HG02938 (cell line): ENCODE data around the gene MUC5AC.
"Not testable (repeated sequence)": the region's sequence is repeated elsewhere in the genome, so short reads cannot be mapped to it uniquely, and the experiment has no call there.

ENCODE experiments used
- ATAC-seq: cut with Tn5 transposase; IDR thresholded peaks from one replicate; pipeline ENCODE4 v1.9.1; 2021; ENCODE audit warnings: mild to moderate bottlenecking, moderate library complexity; ENCODE audit not compliant: unreplicated experiment

The MUC5AC gene, protein sequence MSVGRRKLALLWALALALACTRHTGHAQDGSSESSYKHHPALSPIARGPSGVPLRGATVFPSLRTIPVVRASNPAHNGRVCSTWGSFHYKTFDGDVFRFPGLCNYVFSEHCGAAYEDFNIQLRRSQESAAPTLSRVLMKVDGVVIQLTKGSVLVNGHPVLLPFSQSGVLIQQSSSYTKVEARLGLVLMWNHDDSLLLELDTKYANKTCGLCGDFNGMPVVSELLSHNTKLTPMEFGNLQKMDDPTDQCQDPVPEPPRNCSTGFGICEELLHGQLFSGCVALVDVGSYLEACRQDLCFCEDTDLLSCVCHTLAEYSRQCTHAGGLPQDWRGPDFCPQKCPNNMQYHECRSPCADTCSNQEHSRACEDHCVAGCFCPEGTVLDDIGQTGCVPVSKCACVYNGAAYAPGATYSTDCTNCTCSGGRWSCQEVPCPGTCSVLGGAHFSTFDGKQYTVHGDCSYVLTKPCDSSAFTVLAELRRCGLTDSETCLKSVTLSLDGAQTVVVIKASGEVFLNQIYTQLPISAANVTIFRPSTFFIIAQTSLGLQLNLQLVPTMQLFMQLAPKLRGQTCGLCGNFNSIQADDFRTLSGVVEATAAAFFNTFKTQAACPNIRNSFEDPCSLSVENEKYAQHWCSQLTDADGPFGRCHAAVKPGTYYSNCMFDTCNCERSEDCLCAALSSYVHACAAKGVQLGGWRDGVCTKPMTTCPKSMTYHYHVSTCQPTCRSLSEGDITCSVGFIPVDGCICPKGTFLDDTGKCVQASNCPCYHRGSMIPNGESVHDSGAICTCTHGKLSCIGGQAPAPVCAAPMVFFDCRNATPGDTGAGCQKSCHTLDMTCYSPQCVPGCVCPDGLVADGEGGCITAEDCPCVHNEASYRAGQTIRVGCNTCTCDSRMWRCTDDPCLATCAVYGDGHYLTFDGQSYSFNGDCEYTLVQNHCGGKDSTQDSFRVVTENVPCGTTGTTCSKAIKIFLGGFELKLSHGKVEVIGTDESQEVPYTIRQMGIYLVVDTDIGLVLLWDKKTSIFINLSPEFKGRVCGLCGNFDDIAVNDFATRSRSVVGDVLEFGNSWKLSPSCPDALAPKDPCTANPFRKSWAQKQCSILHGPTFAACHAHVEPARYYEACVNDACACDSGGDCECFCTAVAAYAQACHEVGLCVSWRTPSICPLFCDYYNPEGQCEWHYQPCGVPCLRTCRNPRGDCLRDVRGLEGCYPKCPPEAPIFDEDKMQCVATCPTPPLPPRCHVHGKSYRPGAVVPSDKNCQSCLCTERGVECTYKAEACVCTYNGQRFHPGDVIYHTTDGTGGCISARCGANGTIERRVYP (N-terminal part only)

DNA sequence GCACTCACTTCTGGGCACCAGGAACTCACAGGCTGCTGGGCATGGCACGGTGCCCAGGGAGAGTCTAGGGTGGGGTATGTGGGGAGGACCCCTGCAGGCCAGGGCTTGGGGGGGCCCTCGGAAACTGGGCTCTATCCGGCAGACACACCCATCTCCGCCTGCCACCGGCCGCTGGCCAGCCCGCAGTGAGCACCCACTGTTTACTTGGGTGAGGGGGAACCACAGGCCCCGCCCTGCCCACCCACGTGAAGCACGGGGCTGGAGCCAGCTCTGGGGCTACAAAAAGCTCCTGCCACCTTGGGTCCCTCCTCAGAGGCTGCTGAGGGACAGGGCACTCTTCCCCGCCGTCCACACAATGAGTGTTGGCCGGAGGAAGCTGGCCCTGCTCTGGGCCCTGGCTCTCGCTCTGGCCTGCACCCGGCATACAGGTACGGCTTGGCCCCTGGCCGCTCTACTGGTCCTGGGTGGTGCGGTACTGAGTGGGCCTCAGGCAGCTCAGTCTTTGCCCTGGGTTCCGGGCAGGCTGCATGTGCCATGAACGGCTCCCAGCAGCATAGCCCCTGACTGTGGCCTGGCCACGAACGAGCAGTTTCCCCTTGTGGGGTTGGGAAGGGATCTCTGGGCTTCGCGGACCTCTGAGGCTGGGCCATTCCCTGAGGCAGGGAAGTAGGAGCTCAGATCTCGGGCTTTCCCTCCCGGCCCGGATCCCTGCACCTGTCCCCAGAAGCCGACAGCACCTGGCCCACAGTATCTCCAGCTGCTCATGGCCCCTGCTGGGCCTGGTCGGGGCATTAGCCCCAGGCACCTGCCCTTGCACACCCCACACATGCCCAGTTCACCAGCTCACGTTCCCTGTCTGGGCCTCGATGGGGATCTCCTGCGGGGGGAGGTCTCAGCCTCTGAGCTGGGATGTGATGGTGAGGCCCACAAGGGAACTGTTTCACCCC is at the start of gene MUC5AC:
Gene MUC5AC, plus strand, starts transcription at position 309 of the 947 bp plus-strand sequence. Its CDS starts 47 bp downstream, at position 356.
- ATAC-seq, result no peak

DNA sequence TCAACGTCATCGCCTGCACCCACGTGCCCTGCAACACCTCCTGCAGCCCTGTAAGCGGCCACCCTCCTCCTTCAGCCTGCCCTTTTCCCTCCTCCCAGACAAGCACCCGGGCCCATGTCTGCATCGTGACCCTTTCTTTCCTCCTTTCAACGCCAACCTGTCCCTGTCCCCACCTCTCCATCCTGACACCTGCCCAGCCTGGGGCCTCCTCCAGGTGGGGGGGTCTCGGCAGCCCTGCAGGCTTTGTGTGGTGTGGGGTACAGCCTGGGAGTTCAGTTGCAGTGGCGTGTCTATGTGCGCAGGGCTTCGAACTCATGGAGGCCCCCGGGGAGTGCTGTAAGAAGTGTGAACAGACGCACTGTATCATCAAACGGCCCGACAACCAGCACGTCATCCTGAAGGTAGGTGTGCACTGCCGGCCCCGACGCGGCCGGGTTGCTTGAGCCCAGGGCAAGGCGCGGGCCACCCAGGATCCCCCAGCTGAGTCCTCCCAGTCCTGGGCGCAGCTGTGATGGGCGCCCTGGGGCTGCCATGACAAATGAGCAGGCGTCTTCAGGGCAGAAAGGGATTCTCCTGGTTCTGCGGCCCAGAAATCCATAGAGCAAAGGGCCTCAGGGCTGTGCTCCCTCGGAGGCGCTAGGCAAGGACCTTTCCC is 49.4 kb upstream of the MUC5AC start:
- no peak for ATAC-seq

DNA sequence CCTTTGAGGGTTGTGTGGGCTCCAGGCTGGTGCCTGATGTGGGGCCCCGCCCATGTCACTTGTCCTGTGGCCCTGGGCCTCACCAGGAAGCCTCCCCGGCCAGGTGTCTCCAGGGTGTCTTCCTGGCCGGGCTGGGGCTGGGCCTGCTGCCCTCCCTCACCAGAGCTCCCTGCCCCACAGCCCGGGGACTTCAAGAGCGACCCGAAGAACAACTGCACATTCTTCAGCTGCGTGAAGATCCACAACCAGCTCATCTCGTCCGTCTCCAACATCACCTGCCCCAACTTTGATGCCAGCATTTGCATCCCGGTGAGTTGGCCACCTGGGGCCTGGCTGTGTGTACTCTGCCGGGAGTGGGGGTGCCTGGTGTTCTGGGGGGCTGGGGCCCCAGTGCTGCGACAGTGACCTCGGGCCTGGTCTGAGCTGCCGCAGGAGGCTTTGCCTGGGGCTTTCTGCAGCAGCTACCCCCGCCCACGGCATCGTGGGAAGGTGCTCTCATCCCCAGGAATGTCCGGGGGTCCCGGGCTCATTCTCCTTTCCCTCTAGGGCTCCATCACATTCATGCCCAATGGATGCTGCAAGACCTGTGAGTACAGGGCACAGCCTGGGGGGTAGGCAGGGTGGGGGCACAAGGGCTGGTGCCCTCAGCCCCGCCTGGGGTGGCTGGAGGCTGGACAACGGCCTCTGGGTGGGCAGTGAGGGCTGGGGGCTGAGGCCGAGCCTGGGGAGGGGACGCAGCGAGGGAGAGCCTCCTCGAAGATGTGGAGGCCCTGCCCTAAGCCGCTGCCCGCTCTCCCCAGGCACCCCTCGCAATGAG is 48.4 kb upstream of the MUC5AC start:
- no peak for ATAC-seq

DNA sequence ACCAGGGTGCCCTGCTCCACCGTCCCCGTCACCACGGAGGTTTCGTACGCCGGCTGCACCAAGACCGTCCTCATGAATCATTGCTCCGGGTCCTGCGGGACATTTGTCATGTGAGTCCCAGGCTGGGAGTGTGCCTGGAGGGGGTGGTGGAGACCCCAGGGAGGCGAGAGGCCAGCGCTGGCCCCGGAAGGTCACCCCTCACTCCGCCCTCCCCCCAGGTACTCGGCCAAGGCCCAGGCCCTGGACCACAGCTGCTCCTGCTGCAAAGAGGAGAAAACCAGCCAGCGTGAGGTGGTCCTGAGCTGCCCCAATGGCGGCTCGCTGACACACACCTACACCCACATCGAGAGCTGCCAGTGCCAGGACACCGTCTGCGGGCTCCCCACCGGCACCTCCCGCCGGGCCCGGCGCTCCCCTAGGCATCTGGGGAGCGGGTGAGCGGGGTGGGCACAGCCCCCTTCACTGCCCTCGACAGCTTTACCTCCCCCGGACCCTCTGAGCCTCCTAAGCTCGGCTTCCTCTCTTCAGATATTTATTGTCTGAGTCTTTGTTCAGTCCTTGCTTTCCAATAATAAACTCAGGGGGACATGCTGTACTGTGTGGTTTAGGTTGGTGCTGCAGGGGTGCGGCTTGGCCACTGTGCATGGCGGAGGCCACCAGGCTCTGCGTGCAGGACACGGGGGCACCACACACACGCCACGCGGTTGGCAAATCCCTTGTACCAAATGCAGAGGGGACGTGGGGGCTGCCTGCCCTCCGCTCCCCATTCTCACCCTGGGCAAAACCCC is 47.6 kb upstream of the MUC5AC start:
- no peak for ATAC-seq

DNA sequence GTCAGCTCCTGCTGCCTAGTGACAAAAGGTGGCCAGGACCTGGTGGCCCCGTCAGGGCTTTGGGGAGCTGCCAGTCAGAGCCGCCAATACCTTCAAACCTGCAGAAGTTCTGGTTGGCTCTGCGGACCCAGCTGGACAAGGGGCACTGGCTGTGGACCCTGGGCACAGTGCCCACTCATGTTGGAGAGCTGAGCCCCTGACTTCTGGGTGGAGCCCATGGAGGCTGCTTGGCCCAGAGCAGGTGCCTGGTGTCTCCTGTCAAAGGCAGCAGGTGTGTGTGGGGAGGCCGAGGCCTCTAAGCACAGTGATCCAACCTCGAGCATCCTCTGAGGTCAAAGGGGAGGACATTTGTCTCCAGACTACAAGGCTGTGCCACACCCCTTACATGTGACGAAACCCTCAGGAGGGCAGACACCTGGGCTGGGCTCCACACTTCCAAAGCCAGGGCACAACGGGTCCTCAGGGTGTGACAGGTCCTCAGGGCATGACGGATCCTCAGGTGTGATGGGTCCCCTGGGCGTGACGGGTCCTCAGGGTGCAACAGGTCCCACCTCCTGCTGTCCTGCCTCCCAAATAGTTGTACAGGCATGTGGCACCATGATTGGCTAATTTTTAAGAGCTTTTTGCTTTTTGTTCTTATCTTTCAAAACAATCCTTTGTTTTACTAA is 46.1 kb upstream of the MUC5AC start:
- no peak for ATAC-seq

DNA sequence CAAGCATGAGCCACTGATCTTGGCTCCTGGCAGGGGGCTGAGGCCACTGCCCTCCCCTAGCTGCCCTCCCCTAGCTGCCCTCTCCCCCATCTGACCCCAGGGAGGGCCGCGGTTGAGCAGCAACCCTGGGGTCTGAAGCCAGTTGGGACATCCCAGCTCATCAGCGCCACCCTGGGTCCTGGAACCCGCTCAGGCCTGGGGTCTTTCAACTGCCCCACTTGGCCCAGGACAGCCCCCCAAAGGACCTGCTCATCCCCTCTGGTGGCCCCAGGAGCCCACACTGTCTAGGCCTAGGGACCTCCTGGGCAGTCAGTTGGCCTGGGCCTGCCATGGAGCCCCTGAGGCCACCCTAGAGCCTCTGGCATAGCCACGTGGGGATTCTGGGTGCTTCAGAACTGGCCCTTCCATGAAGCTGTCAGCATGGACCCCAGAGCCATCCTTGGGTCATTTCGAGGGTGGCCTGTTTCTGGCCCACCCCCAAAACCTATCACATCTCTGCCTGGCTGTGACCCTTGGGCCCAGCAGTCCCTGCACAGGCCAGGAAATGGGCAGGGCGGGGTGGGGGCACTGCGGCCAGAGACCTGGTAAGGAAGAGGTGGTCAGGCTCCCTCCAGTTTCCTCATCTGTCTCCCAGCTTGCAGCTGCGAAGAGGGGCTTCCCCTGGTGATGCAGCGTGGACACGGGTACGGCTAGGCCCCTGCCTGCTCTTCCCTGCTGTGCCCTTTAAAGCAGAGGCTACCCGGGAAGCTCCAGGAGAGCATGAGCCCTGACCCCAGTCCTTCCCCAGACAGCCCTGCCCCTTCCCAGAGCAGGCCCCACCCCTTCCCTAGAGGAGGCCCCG is 45.2 kb upstream of the MUC5AC start:
- ATAC-seq, result no peak

DNA sequence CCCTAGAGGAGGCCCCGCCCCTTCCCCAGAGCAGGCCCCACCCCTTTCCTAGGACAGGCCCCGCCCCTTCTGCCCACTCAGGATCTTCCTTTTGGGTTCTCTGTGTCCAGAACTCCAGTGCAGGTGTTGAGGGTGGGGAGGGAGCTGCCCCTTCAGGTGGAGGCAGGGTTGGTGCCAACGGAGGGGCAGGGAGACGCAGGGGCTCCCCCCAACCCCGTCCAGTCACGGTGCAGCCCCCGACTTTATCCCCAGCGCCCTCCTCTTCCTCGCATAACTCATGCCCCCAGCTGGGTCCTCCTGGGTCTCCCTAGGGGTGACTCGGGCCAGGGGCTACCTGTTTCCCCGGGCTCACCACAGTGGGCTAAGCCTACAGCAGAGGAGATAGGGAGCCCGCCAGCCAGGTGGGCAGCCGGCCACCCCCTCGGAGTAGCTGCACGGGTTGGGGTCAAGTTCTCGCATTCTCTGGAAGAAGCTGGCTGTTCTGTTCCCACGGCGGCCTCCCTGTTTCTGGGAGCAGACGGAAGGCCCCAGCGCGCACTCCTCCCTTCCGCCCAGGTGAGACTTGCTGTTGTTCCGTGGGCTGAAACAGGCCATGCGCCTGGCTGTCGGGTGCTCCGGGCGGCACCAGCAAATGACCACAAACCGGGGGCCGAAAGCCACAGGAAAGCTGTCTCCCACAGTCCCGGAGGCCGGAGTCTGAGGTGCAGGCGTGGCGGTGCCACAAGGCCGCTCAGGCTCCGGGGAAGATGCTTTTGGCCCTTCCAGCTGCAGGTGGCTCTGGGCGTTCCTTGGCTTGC is 44.1 kb upstream of the MUC5AC start:
- ATAC-seq, result no peak

DNA sequence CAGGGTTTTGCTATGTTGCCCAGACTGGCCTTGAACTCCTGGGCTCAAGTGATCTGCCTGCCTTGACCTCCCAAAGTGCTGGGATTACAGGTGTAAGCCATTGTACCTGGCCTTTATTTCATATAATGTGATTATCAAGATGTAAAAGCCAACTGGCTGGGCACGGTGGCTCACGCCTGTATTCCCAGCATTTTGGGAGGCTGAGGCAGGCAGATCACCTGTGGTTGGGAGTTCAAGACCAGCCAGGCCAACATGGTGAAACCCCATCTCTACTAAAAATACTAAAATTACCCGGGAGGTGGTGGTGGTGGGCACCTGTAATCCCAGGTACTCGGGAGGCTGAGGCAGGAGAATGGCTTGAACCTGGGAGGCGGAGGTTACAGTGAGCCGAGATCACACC is 42.5 kb upstream of the MUC5AC start:
- ATAC-seq, result not testable (repeated sequence)

DNA sequence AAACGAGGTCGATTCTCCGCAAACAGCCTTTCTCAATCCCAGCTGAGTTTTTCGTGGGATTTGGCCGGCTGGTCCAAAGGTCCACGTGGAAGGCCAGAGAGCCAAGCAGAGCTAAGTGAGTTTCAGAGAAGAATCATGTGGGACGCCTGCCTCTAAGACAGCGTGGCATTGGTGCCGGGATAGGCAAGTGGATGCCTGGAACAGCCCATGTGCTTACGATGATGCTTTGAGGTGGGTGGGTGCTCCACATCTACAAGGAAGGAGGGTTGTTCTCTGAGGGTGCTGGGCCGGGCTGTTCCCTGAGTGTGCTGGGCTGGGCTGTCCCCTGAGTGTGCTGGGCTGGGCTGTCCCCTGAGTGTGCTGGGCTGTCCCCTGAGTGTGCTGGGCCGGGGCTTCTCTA is 41.6 kb upstream of the MUC5AC start:
- no peak for ATAC-seq

DNA sequence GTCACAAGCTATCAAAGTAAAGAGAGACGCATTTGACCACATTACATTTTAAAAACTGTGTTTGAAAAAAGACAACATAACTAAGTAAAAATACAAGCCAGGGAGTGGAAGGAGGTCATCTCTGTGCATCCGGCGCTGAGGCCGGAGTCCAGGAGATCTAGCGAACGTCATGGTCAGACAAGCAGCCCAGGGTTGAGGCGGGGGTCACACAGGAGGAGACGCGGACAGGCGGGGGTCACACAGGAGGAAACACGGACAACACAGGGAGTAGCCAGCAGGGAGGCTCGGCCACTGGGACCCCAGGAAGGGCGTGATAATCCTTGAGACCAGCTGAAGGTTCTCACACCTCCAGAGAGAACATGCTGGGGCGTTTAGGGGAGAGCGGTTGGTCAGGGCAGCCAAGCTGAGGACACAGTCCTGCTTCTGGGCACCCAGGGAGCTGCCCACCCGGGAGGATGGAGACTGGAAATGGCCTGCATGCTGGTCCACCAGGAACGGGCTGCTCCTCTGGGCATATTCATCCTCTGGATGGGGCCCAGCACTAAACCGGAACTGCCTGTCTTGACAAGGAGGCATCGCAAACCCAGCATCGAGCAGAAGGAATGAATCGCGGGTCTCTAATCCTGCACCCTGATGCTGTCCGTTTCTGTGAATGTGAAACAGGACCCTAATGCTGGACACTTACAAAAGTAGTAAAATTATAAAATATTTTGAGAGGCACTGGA is 40.9 kb upstream of the MUC5AC start:
- ATAC-seq, result no peak

DNA sequence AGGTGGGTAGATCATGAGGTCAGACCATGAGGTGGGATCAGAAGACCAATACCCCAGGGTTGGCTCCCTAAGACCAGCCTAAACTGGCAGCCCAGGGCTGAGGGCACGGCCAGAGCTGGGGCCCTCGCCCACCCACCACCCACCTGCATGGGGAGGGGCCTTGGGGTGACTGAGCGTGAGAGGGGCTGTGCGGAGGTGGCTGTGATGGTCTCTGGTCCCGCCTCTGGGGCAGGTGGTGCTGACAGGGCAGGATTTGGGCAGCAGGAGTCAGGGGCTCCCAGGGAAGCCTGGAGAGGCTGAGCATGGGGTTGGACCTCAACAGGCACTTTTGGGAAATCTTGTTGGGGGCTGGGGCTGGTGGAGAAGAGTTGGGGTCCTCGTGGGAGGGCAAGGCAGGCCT is 39.8 kb upstream of the MUC5AC start:
- ATAC-seq, result no peak

DNA sequence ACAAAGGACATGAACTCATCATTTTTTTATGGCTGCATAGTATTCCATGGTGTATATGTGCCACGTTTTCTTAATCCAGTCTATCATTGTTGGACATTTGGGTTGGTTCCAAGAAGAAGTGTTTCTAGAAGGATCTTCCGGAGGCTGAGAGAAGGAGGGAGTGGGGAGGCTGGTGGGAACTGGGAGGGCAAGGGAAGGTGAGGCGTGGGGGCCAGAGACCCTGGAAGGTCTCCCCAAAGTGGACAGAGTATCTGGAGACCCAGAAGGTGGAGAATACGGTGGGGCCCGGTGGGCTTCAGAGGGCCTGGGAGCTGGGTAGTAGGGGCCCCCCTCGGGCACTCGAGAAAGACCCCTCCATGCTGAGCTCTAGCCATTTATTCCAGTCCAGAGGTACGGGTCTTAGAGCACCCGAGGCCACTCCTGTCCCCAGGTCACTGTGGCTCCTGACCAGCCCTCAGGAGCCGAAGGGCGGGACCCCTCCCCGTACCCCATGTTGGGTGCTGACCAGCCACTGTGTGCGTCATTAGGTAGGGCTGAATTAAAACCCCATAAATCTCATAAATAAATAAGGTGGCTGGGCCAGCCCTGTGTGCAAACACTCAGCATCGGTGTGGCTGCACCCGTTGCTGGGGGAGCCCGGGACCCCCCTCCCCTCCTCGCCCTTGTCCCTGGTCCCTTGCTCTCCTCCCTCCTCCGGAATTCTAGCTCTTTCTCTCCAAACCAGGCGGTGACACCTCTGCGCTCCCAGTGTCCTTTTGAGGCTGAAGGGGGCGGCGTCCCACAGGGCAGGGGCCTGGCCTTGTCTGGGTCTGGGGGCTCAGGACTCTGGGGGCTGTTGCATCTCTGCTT is 38.8 kb upstream of the MUC5AC start:
- no peak for ATAC-seq

DNA sequence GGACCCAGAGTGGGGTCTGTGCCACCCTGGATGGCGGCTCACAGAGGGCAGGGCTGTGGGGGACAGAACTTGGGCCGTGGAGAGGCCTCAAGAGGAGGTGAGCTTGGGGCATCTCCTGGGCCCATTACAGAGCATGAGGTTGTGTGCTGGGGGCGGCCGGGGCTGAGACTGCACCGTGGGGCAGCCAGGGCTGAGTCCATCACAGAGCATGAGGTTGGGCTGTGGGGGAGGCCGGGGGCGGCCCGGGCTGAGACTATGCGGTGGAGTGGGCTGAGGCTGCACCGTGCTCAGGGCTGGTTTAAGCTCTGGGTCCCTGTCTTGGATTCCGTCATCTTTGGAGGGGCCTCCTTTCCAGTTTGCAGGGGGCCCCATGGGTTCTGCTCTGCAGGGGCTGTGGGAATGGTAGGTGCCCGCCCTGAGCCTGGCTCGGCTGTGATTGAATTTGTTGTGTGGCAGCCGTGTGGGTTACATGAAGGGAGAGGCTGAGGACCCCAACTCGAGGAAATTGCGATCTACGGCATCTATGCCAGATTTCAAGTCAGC is 38.1 kb upstream of the MUC5AC start:
- ATAC-seq, result no peak
